Measurements from ENCODE around the gene LZTR1. TPM values are rescaled to one million over a fixed set of nuclear protein-coding genes. Genes with fewer than 3 reads are reported as not detected.
"Not testable (repeated sequence)": the region's sequence is repeated elsewhere in the genome, so short reads cannot be mapped to it uniquely, and the experiment has no call there.

Gene LZTR1
- total and polyA plus RNA-seq, 9 donors = 28.2 to 73.4 (median 50.0) TPM

DNA sequence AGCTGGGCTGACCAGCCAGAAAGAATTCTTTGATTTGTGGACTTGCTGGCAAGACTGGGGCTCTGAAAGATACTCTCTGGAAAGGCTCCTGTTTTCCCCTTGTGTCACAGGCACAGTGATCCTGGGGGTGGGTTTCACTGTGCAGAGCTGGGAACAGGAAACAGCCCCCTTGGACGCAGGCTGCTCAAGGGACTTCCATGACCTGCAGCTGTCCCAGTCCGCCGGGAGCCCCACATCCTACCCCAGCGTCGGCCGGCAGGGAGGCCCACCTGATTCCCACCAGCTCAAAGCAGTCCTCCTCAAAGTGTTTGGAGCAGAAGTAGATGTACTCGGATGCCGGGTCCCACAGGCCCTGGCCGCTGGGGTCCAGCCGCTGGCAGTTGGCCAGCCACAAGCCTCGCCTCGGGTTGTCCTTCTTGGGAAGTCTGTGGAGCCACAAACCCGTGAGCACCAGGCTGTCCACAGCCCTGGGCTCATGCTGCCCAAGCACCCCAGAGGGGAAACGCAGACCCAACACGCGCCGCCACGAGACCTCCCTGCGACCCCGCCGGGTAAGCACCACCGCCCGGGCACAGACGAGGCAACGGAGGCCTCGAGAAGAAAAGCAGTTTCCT lies 19.0 kb downstream of the LZTR1 start:
- peak in 1 of 3 donors; percentile 11 for TF ChIP-seq CTCF (IDR thresholded peaks at IDR 0.05)
- TF ChIP-seq EP300 (IDR thresholded peaks at IDR 0.05) = no peak

DNA sequence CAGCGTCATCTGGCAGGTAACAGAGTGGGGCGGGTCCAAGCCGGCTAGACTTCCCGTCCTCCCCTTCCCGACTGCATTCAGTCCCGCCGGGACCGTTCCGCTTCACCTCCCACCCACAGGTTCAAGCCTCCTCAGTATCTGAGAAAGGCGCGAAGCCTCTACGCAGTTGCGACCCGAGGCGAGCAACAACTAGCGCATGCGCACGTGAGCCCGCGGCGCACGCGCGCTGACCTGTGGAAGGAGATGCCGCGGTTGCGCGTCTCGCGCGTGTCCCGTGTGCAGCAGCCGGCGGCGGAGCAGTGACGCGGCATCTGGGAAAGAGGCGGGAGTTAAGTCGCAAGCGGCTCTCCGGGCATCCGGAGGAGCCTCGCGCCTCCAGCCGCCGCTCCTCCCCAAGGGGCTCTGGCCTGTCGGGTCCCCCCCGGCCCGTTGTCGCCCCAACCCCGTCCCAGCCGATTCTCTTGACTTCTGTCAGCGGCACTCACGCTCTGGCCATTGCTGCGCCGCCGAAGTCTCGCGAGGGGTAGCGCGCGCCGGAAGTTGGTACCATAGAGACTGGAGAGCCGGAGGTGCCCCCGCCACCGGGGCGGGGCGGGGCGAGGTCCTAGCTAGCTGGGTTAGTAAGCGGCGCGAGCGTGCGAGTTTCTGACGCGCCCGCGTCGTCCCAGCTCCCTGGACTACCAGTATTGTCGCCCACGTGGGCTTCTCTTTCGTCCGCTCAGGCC lies 19.7 kb downstream of the LZTR1 start, which contains the start of gene THAP7:
THAP7 (minus strand) TSS at position 518 of the 725 bp plus-strand sequence; CDS start at position 311, 207 bp downstream.
- intact Hi-C loops (cut with DNase I) = no loop called here
- no peaks in the 10 kb centered on the region for H3K27me3 ChIP-seq
- peak within 1 kb of the TSS; percentile 82 for H3K4me3 ChIP-seq
- H3K36me3 ChIP-seq = no peaks in the 10 kb centered on the region
- H3K4me1 ChIP-seq (ENCODE audit: insufficient read depth) = peaks cover 10% of the 10 kb centered on the region
- peak; percentile 96 to 98 (median 97) for DNase-seq
- no peaks in the 10 kb centered on the region for H3K9me3 ChIP-seq
- 0% methylated on average over 64 to 83 of the region's 83 CpGs for WGBS, 3 donors
- H3K27ac ChIP-seq = peak within 1 kb of the TSS; percentile 93 to 94
- no peak for TF ChIP-seq EP300 (IDR thresholded peaks at IDR 0.05)
- TF ChIP-seq POLR2A (IDR thresholded peaks at IDR 0.05) = peak; percentile 80
- TF ChIP-seq CTCF (IDR thresholded peaks at IDR 0.05) = peak in 1 of 3 donors; percentile 5

More for the DNA sequence above, 19.0 kb downstream of the LZTR1 start:
- Histone ChIP-seq H3K9me3 (no peaks in the 10 kb centered on the region), H3K27me3 (no peaks in the 10 kb centered on the region), H3K4me3 (peak overlapping the region; percentile 82), H3K36me3 (no peaks in the 10 kb centered on the region), H3K27ac (peak overlapping the region; percentile 93 to 94), H3K4me1 (ENCODE audit: insufficient read depth) (peaks cover 10% of the 10 kb centered on the region)
- no peak for DNase-seq
- intact Hi-C loops (cut with DNase I) = no loop called here
- 0 to 2% (median 1%) methylated on average over 23 to 26 of the region's 26 CpGs for WGBS, 3 donors

GRCh38 chr22:21003782-21004181 lies 21.7 kb downstream of the LZTR1 start:
- no peaks in the 10 kb centered on the region for H3K9me3 ChIP-seq
- no peak for TF ChIP-seq EP300 (IDR thresholded peaks at IDR 0.05)
- TF ChIP-seq POLR2A (IDR thresholded peaks at IDR 0.05) = no peak
- TF ChIP-seq CTCF (IDR thresholded peaks at IDR 0.05) = no peak
- no peaks in the 10 kb centered on the region for H3K27me3 ChIP-seq
- no peak overlapping the region for H3K27ac ChIP-seq
- no peak overlapping the region for H3K4me3 ChIP-seq
- H3K36me3 ChIP-seq = no peaks in the 10 kb centered on the region
- no peak for DNase-seq
- WGBS, 3 donors = 60 to 74% (median 61%) methylated on average over 4 of the region's 4 CpGs
- peaks cover 10% of the 10 kb centered on the region for H3K4me1 ChIP-seq (ENCODE audit: insufficient read depth)
- intact Hi-C loops (cut with DNase I) = no loop called here

GRCh38 chr22:21009208-21009607 lies 27.1 kb downstream of the LZTR1 start:
- WGBS, 3 donors = 87 to 91% (median 89%) methylated on average over 13 of the region's 13 CpGs
- intact Hi-C loops (cut with DNase I); H3K4me1 ChIP-seq (ENCODE audit: insufficient read depth); H3K4me3 ChIP-seq; H3K27me3 ChIP-seq; H3K9me3 ChIP-seq; H3K36me3 ChIP-seq; H3K27ac ChIP-seq; DNase-seq: not testable (repeated sequence)
